ENCODE measurements around the gene FAM98B. TPM values are rescaled to one million over a fixed set of nuclear protein-coding genes. Genes with fewer than 3 reads are reported as not detected.

The FAM98B gene
- total RNA-seq, 1 donor from 2014 or later, result 24.4 TPM

GRCh38 chr15:38531509-38531908 is 77.6 kb downstream of the FAM98B start:
- DNase-seq (ENCODE audit: low spot score), result no peak
- no peak for ATAC-seq
- intact Hi-C loops (cut with DNase I), result no loop called here

DNA sequence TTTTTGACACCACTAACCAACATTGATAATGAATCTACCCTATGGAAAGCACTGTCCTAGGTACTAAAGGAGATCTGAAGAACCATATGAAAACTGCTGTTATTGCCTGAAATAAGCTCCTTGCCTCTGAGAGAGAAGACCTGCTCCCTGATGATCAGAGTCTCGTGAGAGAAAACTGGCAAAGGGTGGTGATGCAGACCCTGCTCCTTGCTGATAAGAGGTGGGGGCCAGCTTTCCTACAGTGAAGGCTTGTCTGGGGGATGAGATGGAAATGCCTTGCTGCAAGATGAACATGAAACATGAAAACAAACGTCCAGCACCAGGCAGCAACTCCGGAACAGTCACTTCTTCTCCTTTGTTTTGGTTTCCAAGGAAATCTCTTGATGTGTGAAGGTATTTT is 78.8 kb downstream of the FAM98B start:
- no peak for DNase-seq (ENCODE audit: low spot score)
- no peak for ATAC-seq
- intact Hi-C loops (cut with DNase I), result no loop called here

GRCh38 chr15:38533416-38533915 is 79.5 kb downstream of the FAM98B start:
- no peak for DNase-seq (ENCODE audit: low spot score)
- intact Hi-C loops (cut with DNase I), result no loop called here
- no peak for ATAC-seq

DNA sequence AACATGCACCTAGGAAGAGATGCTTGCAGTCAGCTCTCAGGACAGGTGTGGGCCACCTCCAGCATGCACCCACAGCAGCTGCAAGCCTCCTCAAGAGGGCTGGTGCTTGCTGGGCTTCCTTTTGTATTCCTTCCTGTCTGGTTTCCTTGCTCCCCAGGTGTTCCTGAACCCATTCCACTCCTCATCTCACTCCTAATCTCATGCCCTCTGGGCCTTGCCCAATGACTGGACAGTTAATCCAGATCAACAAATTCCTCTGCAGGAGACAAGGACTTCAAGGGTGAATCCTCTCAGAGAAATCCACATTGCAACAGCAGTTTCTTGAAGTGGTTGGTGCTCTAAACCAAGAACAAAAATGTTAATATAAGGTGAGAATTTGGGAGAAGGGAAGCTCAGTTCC is 80.0 kb downstream of the FAM98B start:
- DNase-seq (ENCODE audit: low spot score) (no peak), ATAC-seq (no peak)
- intact Hi-C loops (cut with DNase I), result no loop called here

DNA sequence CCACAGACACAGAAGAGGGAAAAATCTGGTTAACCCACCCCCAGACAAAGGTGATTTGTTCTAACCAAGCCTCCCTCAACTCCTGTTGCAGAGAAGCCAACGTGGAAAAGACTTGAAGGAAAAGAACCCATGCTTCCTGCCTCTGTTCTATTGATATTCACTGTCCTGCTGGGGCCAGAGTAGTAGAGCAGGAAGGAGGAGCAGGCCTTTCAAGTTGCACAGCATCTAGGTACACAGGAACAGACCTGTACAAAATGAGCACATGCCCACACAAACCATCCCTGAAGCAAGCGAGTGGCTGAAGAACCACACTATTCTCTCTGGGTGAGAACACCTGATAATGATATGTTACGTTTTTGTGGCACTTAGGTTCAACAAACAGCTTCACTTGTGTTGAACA is 80.8 kb downstream of the FAM98B start:
- intact Hi-C loops (cut with DNase I), result no loop called here
- DNase-seq (ENCODE audit: low spot score), result no peak
- no peak for ATAC-seq

DNA sequence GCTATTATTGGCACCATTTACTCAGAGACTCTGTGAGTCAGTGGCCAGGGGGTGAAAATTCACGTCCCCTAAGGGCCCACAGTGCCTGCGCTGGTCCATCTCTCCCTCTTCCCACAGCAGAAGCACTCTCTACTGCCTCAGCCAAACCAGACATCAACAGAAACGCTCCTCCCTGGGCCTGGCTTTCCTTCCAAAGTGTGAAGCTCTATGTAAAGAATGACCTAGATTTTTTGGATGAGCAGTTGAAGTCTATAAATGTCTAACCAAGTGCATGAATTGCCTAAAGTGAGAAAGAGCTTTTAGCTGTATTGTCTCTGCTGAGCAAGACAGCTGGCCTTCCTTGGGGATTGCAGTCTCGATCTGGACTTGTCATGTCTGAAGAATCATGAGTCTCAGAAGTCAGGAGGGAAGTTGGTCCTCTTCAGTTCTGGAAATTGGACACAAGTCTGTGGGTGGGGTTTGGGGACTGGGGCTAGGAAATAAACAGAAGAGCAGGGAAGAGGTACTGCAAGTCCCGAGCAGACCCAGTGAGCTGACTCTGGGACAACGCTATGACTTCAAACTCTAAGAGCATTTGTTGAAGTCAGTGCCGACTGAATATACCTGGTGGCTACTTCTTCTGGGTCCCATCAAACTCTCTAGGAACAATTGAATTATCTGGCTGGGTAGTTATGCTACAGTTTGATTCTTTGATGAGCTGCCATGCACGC is 81.7 kb downstream of the FAM98B start:
- ATAC-seq (no peak), DNase-seq (ENCODE audit: low spot score) (no peak)
- intact Hi-C loops (cut with DNase I), result no loop called here

DNA sequence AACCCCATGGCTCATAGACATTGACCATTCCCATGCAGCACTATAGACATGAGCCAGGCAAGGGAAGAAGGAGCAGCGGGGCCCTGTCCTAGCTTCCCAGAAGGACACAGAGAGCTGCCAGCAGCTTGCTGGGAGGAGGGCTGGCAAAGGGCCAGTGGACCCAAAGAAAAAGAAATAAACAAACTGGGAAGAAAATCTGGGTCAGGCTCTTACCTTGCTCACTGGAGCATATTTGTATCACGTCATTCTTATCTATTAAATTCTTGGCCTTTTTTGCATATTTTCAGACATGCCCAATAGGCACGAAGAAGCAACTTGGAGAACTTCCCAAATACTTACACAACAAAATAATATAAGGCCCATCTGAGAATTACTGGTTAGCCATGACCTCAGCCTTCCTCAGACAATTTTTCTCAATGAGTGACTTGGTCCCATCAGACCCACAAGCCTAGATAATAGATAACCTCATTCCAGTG is 82.3 kb downstream of the FAM98B start:
- intact Hi-C loops (cut with DNase I), result no loop called here
- DNase-seq (ENCODE audit: low spot score), result no peak
- peak; percentile 45 for ATAC-seq

Other genes with a start within 250 kb of the FAM98B start
- gene SPRED1, start 201.3 kb upstream of the FAM98B start, total RNA-seq, result 56.4 TPM
- 1.2 TPM for gene RASGRP1, start 110.7 kb downstream of the FAM98B start, total RNA-seq

Data from sciatic nerve (tissue), 2 donors.